SU-DHL-6 (cell line): ENCODE measurements around the gene SYNJ2.

Source experiments
- EZH2phosphoT487 ChIP-seq: fragments of 200-600 bp; sonication (generic), shearing (Covaris generic); conservative IDR thresholded peaks from 2 replicates; pipeline ENCODE4 v1.6.1; 2018; ENCODE audit warnings: mild to moderate bottlenecking, antibody characterized with exemption, low read length, moderate library complexity, mixed read lengths
- TF ChIP-seq, protein P1 (sequence below): fragments of 200-600 bp; sonication (generic); IDR thresholded peaks from one replicate; pipeline ENCODE4 v1.5.1; 2017; ENCODE audit warnings: antibody characterized with exemption, mild to moderate bottlenecking, low read length, moderate library complexity; ENCODE audit not compliant: insufficient read depth, poor library complexity, severe bottlenecking

- TF ChIP-seq, protein P1, sequence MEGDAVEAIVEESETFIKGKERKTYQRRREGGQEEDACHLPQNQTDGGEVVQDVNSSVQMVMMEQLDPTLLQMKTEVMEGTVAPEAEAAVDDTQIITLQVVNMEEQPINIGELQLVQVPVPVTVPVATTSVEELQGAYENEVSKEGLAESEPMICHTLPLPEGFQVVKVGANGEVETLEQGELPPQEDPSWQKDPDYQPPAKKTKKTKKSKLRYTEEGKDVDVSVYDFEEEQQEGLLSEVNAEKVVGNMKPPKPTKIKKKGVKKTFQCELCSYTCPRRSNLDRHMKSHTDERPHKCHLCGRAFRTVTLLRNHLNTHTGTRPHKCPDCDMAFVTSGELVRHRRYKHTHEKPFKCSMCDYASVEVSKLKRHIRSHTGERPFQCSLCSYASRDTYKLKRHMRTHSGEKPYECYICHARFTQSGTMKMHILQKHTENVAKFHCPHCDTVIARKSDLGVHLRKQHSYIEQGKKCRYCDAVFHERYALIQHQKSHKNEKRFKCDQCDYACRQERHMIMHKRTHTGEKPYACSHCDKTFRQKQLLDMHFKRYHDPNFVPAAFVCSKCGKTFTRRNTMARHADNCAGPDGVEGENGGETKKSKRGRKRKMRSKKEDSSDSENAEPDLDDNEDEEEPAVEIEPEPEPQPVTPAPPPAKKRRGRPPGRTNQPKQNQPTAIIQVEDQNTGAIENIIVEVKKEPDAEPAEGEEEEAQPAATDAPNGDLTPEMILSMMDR, result no peak
- no peak for TF ChIP-seq EZH2phosphoT487
Observed at GRCh38 chr6:158063736-158064135, 82.1 kb downstream of the SYNJ2 start.
